SJSA1 (cell line): ENCODE results near the gene CBX8. TPM values are rescaled to one million over a fixed set of nuclear protein-coding genes. Genes with fewer than 3 reads are reported as not detected.

Source experiments
- DNase-seq, 2 experiments: peaks; one replicate each; pipeline ENCODE4 v3.0.0-alpha.2; 2015 to 2020; ENCODE audit warnings: low spot score in 2 of 2, low read depth in 1 of 2
- H3K27ac ChIP-seq: fragments of 250-450 bp; sonication (Bioruptor Pico); 2 replicates; pipeline ENCODE4 v1.5.1; 2020; ENCODE audit warnings: mild to moderate bottlenecking, moderate library complexity
- H3K27me3 ChIP-seq: fragments of 250-450 bp; sonication (Bioruptor Pico); replicated peaks from 2 replicates; pipeline ENCODE4 v1.5.1; 2020; ENCODE audit warnings: mild to moderate bottlenecking, moderate library complexity
- H3K36me3 ChIP-seq: fragments of 250-450 bp; sonication (Bioruptor Pico); 2 replicates; pipeline ENCODE4 v1.5.1; 2020; ENCODE audit warnings: mild to moderate bottlenecking
- H3K4me1 ChIP-seq: fragments of 250-450 bp; sonication (Bioruptor Pico); replicated peaks from 2 replicates; pipeline ENCODE4 v1.6.1; 2021; ENCODE audit warnings: mild to moderate bottlenecking
- H3K4me3 ChIP-seq: fragments of 250-450 bp; sonication (Bioruptor Pico); 2 replicates; pipeline ENCODE4 v1.5.1; 2020; ENCODE audit warnings: mild to moderate bottlenecking
- H3K9me3 ChIP-seq: fragments of 250-450 bp; sonication (Bioruptor Pico); replicated peaks from 2 replicates; pipeline ENCODE4 v1.5.1; 2020; ENCODE audit warnings: mild to moderate bottlenecking
- total RNA-seq: library from RNA; depleted of rRNA; stranded (reverse); fragments of >200 nt; shearing (Covaris generic); gene quantifications from 2 replicates; pipeline ENCODE4 v1.2.3, GENCODE V29; 2014

The CBX8 gene
- total RNA-seq, 1 experiment from 2014 or later = 21.0 TPM

GRCh38 chr17:79750650-79751545 lies 46.0 kb downstream of the CBX8 start:
- Histone ChIP-seq H3K27ac (no peak overlapping the region), H3K4me3 (no peak overlapping the region), H3K36me3 (no peaks in the 10 kb centered on the region), H3K9me3 (no peaks in the 10 kb centered on the region), H3K4me1 (peaks cover 4% of the 10 kb centered on the region), H3K27me3 (peaks cover 75% of the 10 kb centered on the region)
- DNase-seq = no peak

- no peak for DNase-seq
- no peaks in the 10 kb centered on the region for H3K9me3 ChIP-seq
- H3K36me3 ChIP-seq = no peaks in the 10 kb centered on the region
- peaks cover 76% of the 10 kb centered on the region for H3K27me3 ChIP-seq
- no peak overlapping the region for H3K27ac ChIP-seq
- H3K4me3 ChIP-seq = no peak overlapping the region
- peaks cover 4% of the 10 kb centered on the region for H3K4me1 ChIP-seq
These were observed 46.9 kb downstream of the CBX8 start for GRCh38 chr17:79749958-79750357.

- peak in 1 of 2 experiments; percentile 43 for DNase-seq
- Histone ChIP-seq H3K27ac (no peak overlapping the region), H3K36me3 (no peaks in the 10 kb centered on the region), H3K4me1 (peaks cover 4% of the 10 kb centered on the region), H3K4me3 (no peak overlapping the region), H3K27me3 (peaks cover 77% of the 10 kb centered on the region), H3K9me3 (no peaks in the 10 kb centered on the region)
These were observed 47.6 kb downstream of the CBX8 start for GRCh38 chr17:79749156-79749815.

DNA sequence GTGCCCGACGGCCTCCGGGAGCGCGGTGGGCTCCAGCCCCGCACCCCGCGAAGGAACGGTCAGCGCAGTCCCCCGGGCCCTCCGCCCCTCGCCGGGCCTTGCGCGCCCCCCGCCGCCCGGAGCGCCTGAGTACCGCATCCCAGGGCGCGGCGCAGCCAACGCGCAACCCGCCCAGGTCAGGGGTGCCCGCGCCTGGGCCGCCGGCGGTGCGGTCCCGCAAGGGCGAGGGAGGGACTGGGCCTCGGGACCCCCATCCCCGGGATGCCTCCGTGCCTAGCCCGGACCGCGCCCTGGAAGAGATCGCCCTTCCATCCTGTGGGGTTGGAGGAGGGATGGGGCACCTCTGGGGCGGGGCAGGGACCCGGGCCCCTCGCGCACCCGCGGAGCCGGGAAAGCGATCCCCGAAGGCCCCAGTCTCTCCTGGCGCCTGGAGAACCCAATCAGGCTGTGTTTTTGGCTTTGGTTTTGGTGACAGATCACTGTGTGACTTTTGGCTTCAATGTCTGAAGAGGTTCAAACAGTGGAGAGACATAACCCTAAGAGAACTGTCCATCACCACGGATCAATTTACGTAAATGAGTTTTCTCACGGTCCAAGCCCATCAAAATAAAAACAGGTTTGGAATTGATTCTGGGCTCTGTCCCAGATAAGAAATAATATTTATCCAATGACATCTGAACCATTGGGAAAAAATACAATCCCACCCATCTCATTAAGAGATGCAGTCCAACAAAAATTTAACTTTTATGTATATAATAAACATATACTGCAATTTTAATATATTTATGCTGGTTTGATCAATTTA lies 48.4 kb downstream of the CBX8 start:
- DNase-seq = no peak
- Histone ChIP-seq H3K27ac (no peak overlapping the region), H3K4me1 (peaks cover 4% of the 10 kb centered on the region), H3K9me3 (no peaks in the 10 kb centered on the region), H3K4me3 (no peak overlapping the region), H3K36me3 (no peaks in the 10 kb centered on the region), H3K27me3 (peaks cover 71% of the 10 kb centered on the region)

- Histone ChIP-seq H3K27me3 (peaks cover 68% of the 10 kb centered on the region), H3K27ac (no peak overlapping the region), H3K9me3 (no peaks in the 10 kb centered on the region), H3K36me3 (no peaks in the 10 kb centered on the region), H3K4me3 (no peak overlapping the region), H3K4me1 (peaks cover 4% of the 10 kb centered on the region)
- DNase-seq = no peak
These were observed 49.2 kb downstream of the CBX8 start for GRCh38 chr17:79747508-79748294.

GRCh38 chr17:79746889-79747507 lies 49.9 kb downstream of the CBX8 start:
- Histone ChIP-seq H3K4me3 (no peak overlapping the region), H3K27me3 (peaks cover 70% of the 10 kb centered on the region), H3K36me3 (no peaks in the 10 kb centered on the region), H3K4me1 (peaks cover 8% of the 10 kb centered on the region), H3K9me3 (no peaks in the 10 kb centered on the region), H3K27ac (no peak overlapping the region)
- no peak for DNase-seq

DNA sequence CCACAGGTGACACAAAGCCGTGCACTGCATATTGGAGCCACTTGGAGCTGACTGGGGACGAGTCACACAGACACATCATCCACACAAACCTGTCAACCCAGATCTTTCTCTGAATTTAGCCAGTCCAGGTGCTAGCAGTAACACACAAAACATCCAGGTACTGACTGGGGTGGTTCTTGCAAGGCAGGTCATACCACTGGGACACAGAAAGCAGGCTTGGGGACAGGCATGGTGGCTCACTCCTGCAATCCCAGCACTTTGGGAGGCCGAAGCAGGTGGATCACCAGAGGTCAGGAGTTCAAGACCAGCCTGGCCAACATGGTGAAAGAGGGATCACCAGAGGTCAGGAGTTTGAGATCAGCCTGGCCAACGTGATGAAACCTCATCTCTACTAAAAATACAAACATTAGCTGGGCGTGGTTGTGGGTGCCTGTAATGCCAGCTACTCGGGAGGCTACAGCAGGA lies 51.2 kb downstream of the CBX8 start:
- H3K27me3 ChIP-seq = peaks cover 67% of the 10 kb centered on the region
- H3K4me3 ChIP-seq = no peak overlapping the region
- DNase-seq = no peak
- H3K27ac ChIP-seq = no peak overlapping the region
- no peaks in the 10 kb centered on the region for H3K9me3 ChIP-seq
- H3K36me3 ChIP-seq = no peaks in the 10 kb centered on the region
- peaks cover 11% of the 10 kb centered on the region for H3K4me1 ChIP-seq

- Histone ChIP-seq H3K27me3 (peaks cover 67% of the 10 kb centered on the region), H3K27ac (no peak overlapping the region), H3K4me1 (peaks cover 14% of the 10 kb centered on the region)
These were observed 53.3 kb downstream of the CBX8 start for GRCh38 chr17:79743614-79744013.

DNA sequence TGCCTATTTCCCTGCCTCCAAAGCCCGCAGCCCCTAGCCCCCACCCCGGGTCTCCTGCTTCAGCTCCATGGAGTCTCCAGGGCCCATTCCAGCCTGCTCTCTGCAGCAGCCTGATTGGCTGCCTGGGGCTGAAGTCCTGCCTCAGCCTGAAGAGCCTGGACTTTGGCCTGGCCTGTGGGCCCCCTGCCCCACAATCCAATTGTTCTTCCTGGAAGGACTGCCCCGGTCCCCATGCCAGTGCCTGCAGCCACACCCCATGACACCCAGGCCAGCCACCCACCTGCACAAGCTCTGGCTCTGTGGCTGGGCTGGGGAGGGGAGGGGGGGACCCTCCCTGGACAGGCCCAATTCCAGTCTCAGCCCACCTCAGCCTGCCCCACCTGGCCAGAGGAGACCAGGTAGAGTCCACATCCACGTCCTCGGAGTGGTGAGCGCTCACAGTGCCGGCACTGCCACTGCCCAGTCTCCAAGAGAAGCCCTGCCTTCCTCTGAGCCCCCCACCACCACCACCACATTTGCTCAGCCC lies 53.9 kb downstream of the CBX8 start:
- DNase-seq = no peak
- H3K4me1 ChIP-seq = peaks cover 14% of the 10 kb centered on the region
- no peak overlapping the region for H3K27ac ChIP-seq
- H3K27me3 ChIP-seq = peaks cover 63% of the 10 kb centered on the region
- no peaks in the 10 kb centered on the region for H3K36me3 ChIP-seq
- no peak overlapping the region for H3K4me3 ChIP-seq
- H3K9me3 ChIP-seq = no peaks in the 10 kb centered on the region

More at GRCh38 chr17:79743614-79744013, 53.3 kb downstream of the CBX8 start:
- H3K36me3 ChIP-seq = no peaks in the 10 kb centered on the region
- H3K9me3 ChIP-seq = no peaks in the 10 kb centered on the region
- H3K4me3 ChIP-seq = no peak overlapping the region
- no peak for DNase-seq

DNA sequence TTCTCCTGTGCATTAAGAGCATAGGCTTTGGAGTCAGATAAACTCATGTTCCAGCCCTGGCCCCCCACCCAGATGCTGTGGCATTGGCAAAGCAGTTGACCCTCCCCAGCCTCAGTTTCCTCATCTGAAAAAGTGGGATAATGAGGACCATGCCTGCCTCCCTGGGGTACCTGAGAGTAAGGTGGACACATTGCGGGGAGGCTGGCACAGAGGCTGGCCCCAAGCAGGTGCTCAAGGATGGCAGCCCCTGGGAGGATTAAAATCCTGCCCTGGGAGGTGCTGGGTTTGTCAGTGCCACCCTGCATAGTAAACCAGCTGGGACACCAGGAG lies 54.3 kb downstream of the CBX8 start:
- DNase-seq = no peak
- H3K4me1 ChIP-seq = peaks cover 11% of the 10 kb centered on the region
- peaks cover 60% of the 10 kb centered on the region for H3K27me3 ChIP-seq
- H3K36me3 ChIP-seq = no peaks in the 10 kb centered on the region
- no peak overlapping the region for H3K27ac ChIP-seq
- no peaks in the 10 kb centered on the region for H3K9me3 ChIP-seq
- H3K4me3 ChIP-seq = no peak overlapping the region
